GM12875 (cell line): ENCODE data around the gene SDK1.

Experiments
- H3K4me3 ChIP-seq: one replicate; pipeline ENCODE4 v1.5.1; 2011; ENCODE audit warnings: low read depth, low read length, control low read depth
- TF ChIP-seq, protein P1 (sequence below): IDR thresholded peaks from 2 replicates; pipeline ENCODE4 v1.5.1; 2011; ENCODE audit warnings: low read depth, mild to moderate bottlenecking, control low read depth, inconsistent platforms, low read length, moderate library complexity, borderline replicate concordance; ENCODE audit not compliant: insufficient read depth

The SDK1 gene

DNA sequence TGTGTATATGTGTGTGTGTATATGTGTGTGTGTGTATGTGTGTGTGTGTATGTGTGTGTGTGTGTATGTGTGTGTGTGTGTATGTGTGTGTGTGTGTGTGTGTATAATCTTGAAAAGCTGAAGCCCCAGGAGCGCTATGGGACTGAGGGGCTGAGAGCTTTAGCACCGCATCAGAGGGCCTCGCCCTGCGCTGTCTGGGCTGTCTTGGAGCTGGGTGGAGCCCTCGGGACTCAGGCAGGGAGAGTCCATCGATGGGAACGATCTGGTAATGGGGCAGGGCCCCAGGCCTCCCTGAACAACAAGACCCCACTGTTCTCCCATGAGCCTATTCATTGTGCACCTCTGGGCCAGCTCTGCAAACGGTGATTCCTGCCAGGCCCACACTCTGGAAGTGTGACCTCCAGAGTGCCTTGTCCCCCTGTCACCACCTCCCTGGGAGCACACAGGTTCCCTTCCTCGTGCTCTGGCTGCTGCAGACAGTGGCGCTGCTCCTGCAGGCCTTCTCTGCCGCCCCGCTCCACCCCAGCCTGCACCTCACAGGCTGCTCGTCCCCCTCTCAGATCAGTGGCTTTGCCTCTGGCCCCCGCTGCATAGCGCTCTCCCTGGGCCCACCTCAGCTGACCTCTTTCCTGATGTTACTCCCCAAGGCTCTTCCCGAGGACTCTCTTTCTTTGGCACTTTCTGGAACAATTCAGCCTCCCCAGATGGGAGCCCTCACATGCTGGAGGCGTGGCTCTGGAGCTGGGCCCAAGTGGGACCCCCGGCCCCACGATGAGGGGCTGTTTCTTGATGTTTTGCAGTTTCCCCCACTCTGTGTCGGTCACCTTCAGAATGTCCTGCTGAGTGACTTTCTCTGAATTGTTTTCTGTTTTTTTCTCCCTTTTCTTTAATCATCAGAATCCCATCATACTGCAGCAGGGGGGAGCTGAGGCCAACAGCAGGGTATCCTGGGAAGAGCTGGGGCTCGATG lies 838.9 kb downstream of the SDK1 start:
- TF ChIP-seq, protein P1, sequence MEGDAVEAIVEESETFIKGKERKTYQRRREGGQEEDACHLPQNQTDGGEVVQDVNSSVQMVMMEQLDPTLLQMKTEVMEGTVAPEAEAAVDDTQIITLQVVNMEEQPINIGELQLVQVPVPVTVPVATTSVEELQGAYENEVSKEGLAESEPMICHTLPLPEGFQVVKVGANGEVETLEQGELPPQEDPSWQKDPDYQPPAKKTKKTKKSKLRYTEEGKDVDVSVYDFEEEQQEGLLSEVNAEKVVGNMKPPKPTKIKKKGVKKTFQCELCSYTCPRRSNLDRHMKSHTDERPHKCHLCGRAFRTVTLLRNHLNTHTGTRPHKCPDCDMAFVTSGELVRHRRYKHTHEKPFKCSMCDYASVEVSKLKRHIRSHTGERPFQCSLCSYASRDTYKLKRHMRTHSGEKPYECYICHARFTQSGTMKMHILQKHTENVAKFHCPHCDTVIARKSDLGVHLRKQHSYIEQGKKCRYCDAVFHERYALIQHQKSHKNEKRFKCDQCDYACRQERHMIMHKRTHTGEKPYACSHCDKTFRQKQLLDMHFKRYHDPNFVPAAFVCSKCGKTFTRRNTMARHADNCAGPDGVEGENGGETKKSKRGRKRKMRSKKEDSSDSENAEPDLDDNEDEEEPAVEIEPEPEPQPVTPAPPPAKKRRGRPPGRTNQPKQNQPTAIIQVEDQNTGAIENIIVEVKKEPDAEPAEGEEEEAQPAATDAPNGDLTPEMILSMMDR: no peak
- H3K4me3 ChIP-seq: no peak overlapping the region

DNA sequence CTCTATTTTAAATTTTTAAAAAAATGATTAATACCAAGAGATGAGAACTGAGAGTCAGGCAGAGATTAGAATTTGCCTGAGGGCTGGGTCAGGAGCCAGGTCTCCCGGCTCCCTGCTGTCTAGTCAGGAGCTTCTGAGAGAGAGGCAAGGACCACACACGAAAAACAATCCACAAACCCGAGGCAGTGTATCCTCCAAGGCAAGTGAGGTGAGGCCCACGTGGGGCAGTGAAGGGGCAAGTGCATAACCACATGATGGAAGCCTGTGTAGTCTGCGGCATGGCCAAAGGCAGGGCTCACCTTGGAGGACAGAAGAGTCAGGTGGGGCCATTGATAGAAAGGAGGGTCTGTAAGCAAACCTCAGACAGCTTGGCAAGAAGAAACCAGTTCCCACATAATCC lies 839.9 kb downstream of the SDK1 start:
- TF ChIP-seq, protein P1: no peak
- no peak overlapping the region for H3K4me3 ChIP-seq

DNA sequence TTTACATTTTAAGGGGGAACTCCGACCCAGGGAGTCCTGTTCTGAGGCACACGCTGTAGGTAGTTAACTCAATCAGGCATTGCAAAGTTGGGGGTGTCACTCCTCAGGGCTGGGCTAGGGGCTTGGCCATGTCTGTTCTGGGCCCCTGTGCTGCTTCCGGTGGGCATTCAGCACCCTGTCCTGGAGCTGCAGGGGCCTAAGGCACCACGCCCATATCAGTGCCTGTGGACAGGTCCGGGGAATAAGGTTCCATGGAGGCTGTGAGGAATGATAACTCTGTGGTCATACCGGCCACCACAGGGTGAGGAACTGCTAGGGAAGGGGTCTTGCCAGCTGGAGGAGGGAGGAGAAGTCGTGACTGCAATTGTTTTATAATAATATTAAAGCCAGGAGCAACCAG lies 842.0 kb downstream of the SDK1 start:
- TF ChIP-seq, protein P1: no peak
- H3K4me3 ChIP-seq: no peak overlapping the region

DNA sequence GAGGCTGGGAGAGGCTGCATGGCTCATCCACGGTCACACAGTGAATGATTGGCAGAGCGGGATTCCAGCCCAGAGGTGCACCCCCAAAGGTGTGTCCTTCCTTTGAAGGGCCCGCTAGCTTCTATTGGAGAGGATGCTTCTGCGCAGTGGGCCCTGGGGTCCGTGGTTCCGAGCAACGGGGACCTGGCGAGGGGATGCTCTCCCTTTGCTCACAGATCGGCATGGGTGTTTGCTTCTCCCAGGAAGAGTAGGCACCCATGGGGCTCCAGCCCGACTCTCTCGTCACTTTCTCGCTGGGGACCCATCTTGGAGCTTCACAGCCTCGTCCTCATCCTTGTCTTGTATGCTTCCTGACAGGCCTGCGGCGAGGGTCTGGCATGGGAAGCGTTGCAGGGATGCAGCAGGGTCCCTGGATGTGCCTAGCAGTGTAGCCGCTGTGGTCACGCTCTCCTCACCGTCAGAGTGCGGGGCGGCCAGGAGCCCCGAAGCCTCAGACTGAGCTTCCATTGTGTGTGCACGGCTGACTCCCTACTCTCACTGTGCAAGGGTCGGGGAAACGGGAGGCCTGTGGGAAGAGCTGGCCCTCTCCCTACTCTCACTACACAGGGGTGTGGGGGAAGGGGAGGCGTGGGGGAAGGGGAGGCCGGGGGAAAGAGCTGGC lies 842.6 kb downstream of the SDK1 start:
- no peak overlapping the region for H3K4me3 ChIP-seq
- TF ChIP-seq, protein P1: no peak

DNA sequence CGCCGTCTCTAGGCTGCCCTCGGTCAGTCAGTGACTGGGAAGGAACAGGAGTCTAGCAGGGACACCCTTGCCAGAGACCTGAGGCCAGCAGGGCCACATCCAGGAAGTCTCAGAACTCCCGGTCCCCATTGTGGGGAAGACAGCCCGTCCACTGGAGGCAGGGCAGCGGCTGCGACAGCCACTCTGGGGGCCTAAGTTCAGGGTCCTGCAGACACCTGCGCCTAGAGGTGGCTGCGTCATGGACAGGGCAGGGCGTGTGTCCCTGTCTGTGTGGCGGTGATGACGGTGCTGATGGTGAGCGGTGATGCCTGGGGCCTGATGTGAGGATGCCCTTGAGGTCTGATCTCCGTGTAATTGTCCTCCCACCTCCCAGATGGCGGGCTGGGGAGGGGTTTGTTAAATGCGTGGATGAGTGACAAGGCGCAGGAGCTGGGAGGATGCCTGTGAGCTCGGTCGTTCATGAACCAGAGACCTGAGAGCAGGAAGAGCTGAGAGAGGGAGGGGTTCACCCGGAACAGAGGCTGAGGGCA lies 843.2 kb downstream of the SDK1 start:
- TF ChIP-seq, protein P1: no peak
- H3K4me3 ChIP-seq: no peak overlapping the region

DNA sequence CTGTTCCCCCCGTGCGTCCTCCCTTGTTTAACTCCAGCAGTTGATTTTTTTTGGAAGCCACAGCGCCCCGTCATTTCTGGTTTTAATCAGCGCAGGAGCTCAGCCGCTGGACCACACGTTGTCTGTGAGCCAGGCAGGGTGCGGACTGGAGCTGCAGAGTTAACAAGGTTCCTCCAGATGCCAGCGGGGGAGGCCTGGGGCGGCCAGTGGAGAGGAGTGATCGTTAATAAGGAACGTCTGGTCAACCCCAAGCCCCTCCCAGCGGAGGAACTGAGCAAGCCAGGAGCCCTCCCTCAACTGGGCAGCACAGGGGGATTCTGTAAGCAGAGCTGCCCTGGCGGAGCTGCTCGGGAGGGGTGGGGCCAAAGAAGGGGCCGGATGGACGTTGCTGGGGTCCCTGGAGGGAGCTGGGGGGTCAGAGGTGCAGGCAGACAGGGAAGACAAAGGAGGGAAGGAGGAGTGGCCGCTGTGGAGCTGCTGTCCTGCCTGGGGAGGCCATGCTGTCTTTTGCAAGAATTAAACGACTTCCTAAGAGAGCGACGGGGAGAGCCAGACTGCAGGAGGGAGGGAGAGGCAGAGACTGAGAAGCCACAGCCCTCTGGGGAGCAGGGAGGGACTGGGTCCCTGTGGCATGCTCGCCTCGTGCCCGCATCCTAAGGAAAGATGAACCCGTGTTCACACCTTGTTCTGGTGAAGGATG lies 843.9 kb downstream of the SDK1 start:
- TF ChIP-seq, protein P1: no peak
- H3K4me3 ChIP-seq: no peak overlapping the region
